Gastrocnemius medialis (tissue), 4 donors: Measurements from ENCODE around the gene DOCK8.

Source experiments
- POLR2A ChIP-seq, 2 donors: fragments of 450-650 bp; IDR thresholded peaks; one replicate each; pipeline ENCODE4 v1.6.1; 2017; ENCODE audit warnings: antibody characterized with exemption in 2 of 2, mild to moderate bottlenecking in 2 of 2, moderate library complexity in 2 of 2
- TF ChIP-seq, protein P1 (sequence below), 5 experiments: fragments of 450-650 bp in 3 of 5; fragments of 200-600 bp in 2 of 5; sonication (generic) in 2 of 5; IDR thresholded peaks in 4 of 5; conservative IDR thresholded peaks in 1 of 5; 1 replicate in 4 of 5; 2 replicates in 1 of 5; pipeline ENCODE4 v1.5.1; 2016 to 2019; ENCODE audit warnings: antibody characterized with exemption in 5 of 5, mild to moderate bottlenecking in 3 of 5, moderate library complexity in 3 of 5

DNA sequence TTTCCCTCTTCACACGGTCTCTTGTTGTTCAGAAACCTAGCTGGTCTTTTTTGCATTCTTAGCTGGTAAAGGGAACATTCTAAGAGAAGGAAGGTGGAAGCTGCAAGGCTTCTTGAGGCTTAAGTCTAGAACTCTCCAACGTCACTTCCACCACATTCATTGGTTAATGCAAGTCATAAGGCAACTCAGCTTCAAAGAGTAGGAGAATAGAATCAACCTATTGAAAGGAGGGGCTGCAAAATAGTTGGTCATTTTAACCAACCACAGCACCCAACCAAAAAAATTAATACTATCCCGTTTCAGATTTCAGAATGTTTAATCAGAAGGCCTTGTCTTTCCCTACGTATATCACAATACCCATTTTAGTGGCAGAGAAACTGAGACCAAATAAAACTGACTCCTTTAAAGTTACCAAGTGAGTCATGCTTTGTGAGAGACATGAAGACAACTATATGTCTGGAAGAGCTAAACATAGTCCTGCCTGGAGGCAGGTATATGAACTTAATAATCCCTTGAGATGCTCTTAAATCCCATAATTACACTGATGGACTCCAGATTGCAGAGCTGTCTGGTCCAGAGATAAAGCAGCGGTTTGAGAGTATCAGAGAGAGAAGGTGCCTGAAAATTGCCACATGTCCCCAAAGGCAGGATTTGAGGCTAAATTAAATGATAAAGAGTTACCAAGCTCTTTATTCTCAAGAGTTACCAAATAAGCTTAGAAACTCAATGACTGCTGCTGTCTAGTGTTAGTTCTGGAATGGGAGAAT lies 14.4 kb downstream of the DOCK8 start:
- TF ChIP-seq, protein P1, sequence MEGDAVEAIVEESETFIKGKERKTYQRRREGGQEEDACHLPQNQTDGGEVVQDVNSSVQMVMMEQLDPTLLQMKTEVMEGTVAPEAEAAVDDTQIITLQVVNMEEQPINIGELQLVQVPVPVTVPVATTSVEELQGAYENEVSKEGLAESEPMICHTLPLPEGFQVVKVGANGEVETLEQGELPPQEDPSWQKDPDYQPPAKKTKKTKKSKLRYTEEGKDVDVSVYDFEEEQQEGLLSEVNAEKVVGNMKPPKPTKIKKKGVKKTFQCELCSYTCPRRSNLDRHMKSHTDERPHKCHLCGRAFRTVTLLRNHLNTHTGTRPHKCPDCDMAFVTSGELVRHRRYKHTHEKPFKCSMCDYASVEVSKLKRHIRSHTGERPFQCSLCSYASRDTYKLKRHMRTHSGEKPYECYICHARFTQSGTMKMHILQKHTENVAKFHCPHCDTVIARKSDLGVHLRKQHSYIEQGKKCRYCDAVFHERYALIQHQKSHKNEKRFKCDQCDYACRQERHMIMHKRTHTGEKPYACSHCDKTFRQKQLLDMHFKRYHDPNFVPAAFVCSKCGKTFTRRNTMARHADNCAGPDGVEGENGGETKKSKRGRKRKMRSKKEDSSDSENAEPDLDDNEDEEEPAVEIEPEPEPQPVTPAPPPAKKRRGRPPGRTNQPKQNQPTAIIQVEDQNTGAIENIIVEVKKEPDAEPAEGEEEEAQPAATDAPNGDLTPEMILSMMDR (IDR thresholded peaks at IDR 0.05 in 4 of 5, conservative IDR thresholded peaks at IDR 0.05 in 1 of 5): no peak
- TF ChIP-seq POLR2A (IDR thresholded peaks at IDR 0.05): no peak
